A549 (cell line): ENCODE data around the gene GFY. TPM values are rescaled to one million over a fixed set of nuclear protein-coding genes. Genes with fewer than 3 reads are reported as not detected.

ENCODE experiments used
- ATAC-seq, 2 experiments: fragments of 200-7000 bp in 1 of 2; fragments of >200 bp in 1 of 2; cut with Nextera tagmentation in 1 of 2; cut with Tn5 transposase in 1 of 2; 3 replicates each; pipeline versions ENCODE4 v1.8.0 to v1.9.1; 2018 to 2020; ENCODE audit warnings: mild to moderate bottlenecking in 1 of 2, moderate library complexity in 1 of 2
- CTCF ChIA-PET: fragments of 300-600 bp; sonication (Branson Sonifier 250); formaldehyde crosslinking; extraction: SDS; loops from one replicate; lab custom pipeline; 2021; ENCODE audit warnings: antibody characterized with exemption, inconsistent platforms; lab: Yijun Ruan, JAX
- POLR2A ChIA-PET: fragments of 350-600 bp; formaldehyde crosslinking; extraction: SDS; loops from one replicate; lab custom pipeline; 2021; ENCODE audit warnings: antibody characterized with exemption, inconsistent platforms; lab: Yijun Ruan, JAX
- DNase-seq, 2 experiments: peaks; one replicate each; pipeline versions ENCODE4 v3.0.0 to v3.0.0-alpha.2; 2011 to 2016; ENCODE audit warnings: low read depth in 1 of 2, low spot score in 1 of 2
- FAIRE-seq: peaks from 2 replicates; lab custom pipeline; 2011; peaks lifted over from hg19 to GRCh38; lab: Jason Lieb, UNC
- H3K27ac ChIP-seq, 2 experiments: fragments of >200 bp; sonication (Bioruptor Twin); formaldehyde crosslinking; 3 replicates each; pipeline ENCODE4 v1.5.1; 2016 to 2017
- H3K4me1 ChIP-seq: fragments of >200 bp; sonication (Bioruptor Twin); formaldehyde crosslinking; 3 replicates; pipeline ENCODE4 v1.6.1; 2016
- H3K4me2 ChIP-seq: fragments of >200 bp; sonication (Bioruptor Twin); formaldehyde crosslinking; 3 replicates; pipeline ENCODE4 v1.6.1; 2016
- H3K4me3 ChIP-seq: fragments of >200 bp; sonication (Bioruptor Twin); formaldehyde crosslinking; 3 replicates; pipeline ENCODE4 v1.5.1; 2016
- H3K9me3 ChIP-seq: fragments of >200 bp; sonication (Bioruptor Twin); formaldehyde crosslinking; 3 replicates; pipeline ENCODE4 v1.6.1; 2016
- CEBPB ChIP-seq, 2 experiments: fragments of >200 bp in 1 of 2; sonication (Bioruptor Twin) in 1 of 2; formaldehyde crosslinking in 1 of 2; IDR thresholded peaks; 2 replicates each; pipeline ENCODE4 v1.6.1; 2012 to 2016
- CHD2 ChIP-seq: fragments of 150-350 bp; IDR thresholded peaks from 2 replicates; pipeline ENCODE4 v1.6.1; 2014; ENCODE audit warnings: low read length; ENCODE audit not compliant: partially characterized antibody
- EHF ChIP-seq: fragments of 250-450 bp; sonication (Bioruptor Pico); IDR thresholded peaks from 2 replicates; pipeline ENCODE4 v1.5.0; 2020; ENCODE audit warnings: mild to moderate bottlenecking
- FOSB ChIP-seq: fragments of 250-450 bp; sonication (Bioruptor Pico); IDR thresholded peaks from 2 replicates; pipeline ENCODE4 v1.5.0; 2020; ENCODE audit warnings: mild to moderate bottlenecking, moderate library complexity
- FOXS1 ChIP-seq: fragments of 250-450 bp; sonication (Bioruptor Pico); IDR thresholded peaks from 2 replicates; pipeline ENCODE4 v1.5.0; 2020; ENCODE audit warnings: mild to moderate bottlenecking, moderate library complexity
- GATA3 ChIP-seq: IDR thresholded peaks from 2 replicates; pipeline ENCODE4 v1.6.1; 2012; ENCODE audit warnings: borderline replicate concordance
- HDAC2 ChIP-seq: fragments of 200-600 bp; sonication (generic); IDR thresholded peaks from 2 replicates; pipeline ENCODE4 v1.6.1; 2016
- HOXB5 ChIP-seq: fragments of 250-450 bp; sonication (Bioruptor Pico); IDR thresholded peaks from 2 replicates; pipeline ENCODE4 v1.5.0; 2020; ENCODE audit warnings: mild to moderate bottlenecking, moderate library complexity
- JUN ChIP-seq, 2 experiments: fragments of >200 bp; sonication (Bioruptor Twin); formaldehyde crosslinking; IDR thresholded peaks; 2 replicates in 1 of 2; 3 replicates in 1 of 2; pipeline ENCODE4 v1.6.1; 2016 to 2017
- MYC ChIP-seq: IDR thresholded peaks from 2 replicates; pipeline ENCODE4 v1.6.1; 2012; ENCODE audit warnings: mild to moderate bottlenecking, inconsistent platforms, low read length, improper control_type of control experiment, borderline replicate concordance
- POLR2A ChIP-seq: IDR thresholded peaks from 2 replicates; pipeline ENCODE4 v1.6.1; 2012; ENCODE audit warnings: mild to moderate bottlenecking, low read length
- TP53 ChIP-seq: fragments of 250-450 bp; sonication (Bioruptor Pico); IDR thresholded peaks from 2 replicates; pipeline ENCODE4 v1.5.0; 2021; ENCODE audit warnings: mild to moderate bottlenecking, moderate library complexity
- ZFP36 ChIP-seq: fragments of 450-650 bp; IDR thresholded peaks from 2 replicates; pipeline ENCODE4 v1.6.1; 2014; ENCODE audit warnings: borderline replicate concordance; ENCODE audit not compliant: partially characterized antibody
- ZNF302 ChIP-seq: fragments of 250-450 bp; sonication (Bioruptor Pico); IDR thresholded peaks from 2 replicates; pipeline ENCODE4 v1.9.0; 2021; ENCODE audit warnings: inconsistent platforms, mild to moderate bottlenecking, moderate library complexity
- WGBS: methylation state at CpG from one replicate; pipeline ENCODE4 v1.1.6; 2017; ENCODE audit errors: missing lambda C conversion rate; 5-methylcytosine and 5-hydroxymethylcytosine counted together
- polyA plus RNA-seq, 4 experiments: library from polyadenylated mRNA; depleted of rRNA in 3 of 4; stranded (reverse); fragments of >200 nt; fragmentation: RNase III in 1 of 4; extraction: RNeasy Plus Mini Kit Qiagen cat#74134 plus additional on column Dnase treatment in 1 of 4; gene quantifications; 2 replicates in 3 of 4; 3 replicates in 1 of 4; pipeline ENCODE4 v1.2.3, GENCODE V29; 2011 to 2017
- TF ChIP-seq, protein P1 (sequence below): fragments of >200 bp; sonication (Bioruptor Twin); formaldehyde crosslinking; IDR thresholded peaks from 2 replicates; pipeline ENCODE4 v1.6.1; 2016
- TF ChIP-seq, protein P2 (sequence below): IDR thresholded peaks from 2 replicates; pipeline ENCODE4 v1.6.1; 2012
- TF ChIP-seq, protein P3 (sequence below): fragments of 450-650 bp; IDR thresholded peaks from 2 replicates; pipeline ENCODE4 v1.6.1; 2014; ENCODE audit warnings: antibody characterized with exemption

Gene GFY
- polyA plus RNA-seq, 2 of the 4 experiments (the other 2 are of a cell fraction): 0.06 TPM; not detected in 1

DNA sequence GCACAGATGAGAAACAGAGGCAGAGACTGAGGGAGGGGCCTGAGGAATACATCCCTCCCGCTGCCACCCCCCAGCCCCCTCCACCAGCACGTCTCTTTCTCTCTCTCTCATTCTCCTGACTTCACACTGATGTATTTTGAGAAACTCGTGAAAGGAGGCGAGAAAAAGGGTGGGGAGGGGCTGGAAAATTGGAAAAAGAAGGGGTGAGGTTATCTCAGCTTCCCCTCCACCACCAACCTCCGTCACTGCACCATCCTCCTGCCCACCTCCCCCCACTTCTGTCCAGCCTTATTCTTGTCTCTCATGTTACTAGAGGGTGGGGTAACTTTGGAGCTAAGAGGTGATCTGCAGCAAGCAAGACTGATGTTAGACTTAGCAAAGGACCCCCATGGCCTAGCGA, 14.6 kb downstream of the GFY start:
- H3K4me2 ChIP-seq: no peak overlapping the region
- POLR2A ChIA-PET: no interaction called here
- TF ChIP-seq CEBPB (IDR thresholded peaks at IDR 0.05): no peak
- TF ChIP-seq, protein P1, sequence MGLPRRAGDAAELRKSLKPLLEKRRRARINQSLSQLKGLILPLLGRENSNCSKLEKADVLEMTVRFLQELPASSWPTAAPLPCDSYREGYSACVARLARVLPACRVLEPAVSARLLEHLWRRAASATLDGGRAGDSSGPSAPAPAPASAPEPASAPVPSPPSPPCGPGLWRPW: no peak
- TF ChIP-seq CHD2: no peak
- TF ChIP-seq, protein P2, sequence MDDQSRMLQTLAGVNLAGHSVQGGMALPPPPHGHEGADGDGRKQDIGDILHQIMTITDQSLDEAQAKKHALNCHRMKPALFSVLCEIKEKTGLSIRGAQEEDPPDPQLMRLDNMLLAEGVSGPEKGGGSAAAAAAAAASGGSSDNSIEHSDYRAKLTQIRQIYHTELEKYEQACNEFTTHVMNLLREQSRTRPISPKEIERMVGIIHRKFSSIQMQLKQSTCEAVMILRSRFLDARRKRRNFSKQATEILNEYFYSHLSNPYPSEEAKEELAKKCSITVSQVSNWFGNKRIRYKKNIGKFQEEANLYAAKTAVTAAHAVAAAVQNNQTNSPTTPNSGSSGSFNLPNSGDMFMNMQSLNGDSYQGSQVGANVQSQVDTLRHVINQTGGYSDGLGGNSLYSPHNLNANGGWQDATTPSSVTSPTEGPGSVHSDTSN: no peak
- no peak for TF ChIP-seq ZNF302 (CRISPR knock-in tag)
- TF ChIP-seq FOXS1 (CRISPR knock-in tag): no peak
- no peak for TF ChIP-seq JUN (IDR thresholded peaks at IDR 0.05)
- TF ChIP-seq ZFP36: no peak
- TF ChIP-seq GATA3: no peak
- no peak for TF ChIP-seq MYC
- no peak for TF ChIP-seq HDAC2
- TF ChIP-seq HOXB5 (CRISPR knock-in tag): no peak
- TF ChIP-seq POLR2A: no peak
- TF ChIP-seq TP53 (CRISPR knock-in tag): no peak
- TF ChIP-seq, all 56 proteins: peak for 0
- FAIRE-seq (no peak), DNase-seq (no peak), ATAC-seq (no peak)
- Histone ChIP-seq H3K4me3 (no peak overlapping the region), H3K4me1 (peaks cover 19% of the 10 kb centered on the region), H3K9me3 (no peaks in the 10 kb centered on the region), H3K27ac (no peak overlapping the region)
- 22% methylated on average over 6 of the region's 6 CpGs for WGBS
- CTCF ChIA-PET: interaction anchor here (0.7 to 19.0 kb wide), 8 partner anchors 12 to 248 kb away, joined by 3 to 244 read pairs (median 4); partner anchors contain the start of genes GFY and KASH5

DNA sequence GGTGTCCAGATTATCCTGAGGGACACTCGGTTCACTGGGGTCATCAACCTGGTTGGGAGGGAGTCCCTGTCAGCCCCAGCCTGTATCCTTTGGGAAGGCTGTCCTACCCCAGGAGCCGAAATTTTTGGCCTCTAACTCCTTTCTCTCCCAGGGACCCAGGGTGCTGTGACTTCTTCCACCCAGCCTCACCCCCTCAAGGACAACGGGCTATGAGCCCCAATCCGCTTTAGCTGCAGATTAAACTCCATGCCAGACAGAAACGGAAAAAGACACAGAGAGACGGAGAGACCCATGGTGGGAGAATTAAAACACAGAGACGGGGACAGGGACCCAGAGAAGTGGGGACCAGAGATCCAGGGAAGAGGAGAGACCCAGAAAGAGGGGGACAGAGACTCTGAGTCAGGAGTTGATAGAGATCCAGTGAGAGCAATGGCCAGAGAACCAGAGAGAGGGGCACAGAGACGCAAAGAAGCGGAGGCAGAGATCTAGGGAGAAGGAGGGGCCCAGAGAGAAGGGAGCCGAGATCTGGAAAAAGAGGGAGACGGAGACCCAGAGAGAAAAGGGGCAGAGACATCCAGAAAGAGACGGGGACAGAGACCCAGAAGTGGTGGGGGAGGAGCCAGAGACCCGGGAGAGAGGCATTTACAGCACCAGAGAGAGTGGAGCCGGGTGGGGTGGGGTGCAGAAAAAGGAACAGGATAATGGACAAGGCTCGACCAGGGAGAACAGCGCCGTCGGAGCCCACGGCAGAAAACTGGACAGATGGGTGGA, 15.4 kb downstream of the GFY start:
- ATAC-seq (no peak), FAIRE-seq (no peak)
- peak; percentile 7 for TF ChIP-seq ZFP36
- TF ChIP-seq, protein P3, sequence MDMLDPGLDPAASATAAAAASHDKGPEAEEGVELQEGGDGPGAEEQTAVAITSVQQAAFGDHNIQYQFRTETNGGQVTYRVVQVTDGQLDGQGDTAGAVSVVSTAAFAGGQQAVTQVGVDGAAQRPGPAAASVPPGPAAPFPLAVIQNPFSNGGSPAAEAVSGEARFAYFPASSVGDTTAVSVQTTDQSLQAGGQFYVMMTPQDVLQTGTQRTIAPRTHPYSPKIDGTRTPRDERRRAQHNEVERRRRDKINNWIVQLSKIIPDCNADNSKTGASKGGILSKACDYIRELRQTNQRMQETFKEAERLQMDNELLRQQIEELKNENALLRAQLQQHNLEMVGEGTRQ: no peak
- TF ChIP-seq, all 56 proteins: peak for 1
- CTCF ChIA-PET: interaction anchor here (0.7 to 19.0 kb wide), 10 partner anchors 13 to 249 kb away, joined by 3 to 244 read pairs (median 4); partner anchors contain the start of genes DKKL1, GFY and KASH5
- WGBS: 31% methylated on average over 19 of the region's 19 CpGs
- Histone ChIP-seq H3K27ac (peak overlapping the region in 1 of 2 experiments; percentile 57; a peak in 3 of 6 replicates), H3K4me2 (peak overlapping the region; percentile 99), H3K9me3 (no peaks in the 10 kb centered on the region), H3K4me3 (peak overlapping the region; percentile 79), H3K4me1 (peaks cover 19% of the 10 kb centered on the region)
- DNase-seq: no peak
- POLR2A ChIA-PET: interaction anchor here (0.8 kb wide), 1 partner anchor 13 kb away, joined by 3 read pairs; the partner anchor contains the start of gene ALDH16A1

DNA sequence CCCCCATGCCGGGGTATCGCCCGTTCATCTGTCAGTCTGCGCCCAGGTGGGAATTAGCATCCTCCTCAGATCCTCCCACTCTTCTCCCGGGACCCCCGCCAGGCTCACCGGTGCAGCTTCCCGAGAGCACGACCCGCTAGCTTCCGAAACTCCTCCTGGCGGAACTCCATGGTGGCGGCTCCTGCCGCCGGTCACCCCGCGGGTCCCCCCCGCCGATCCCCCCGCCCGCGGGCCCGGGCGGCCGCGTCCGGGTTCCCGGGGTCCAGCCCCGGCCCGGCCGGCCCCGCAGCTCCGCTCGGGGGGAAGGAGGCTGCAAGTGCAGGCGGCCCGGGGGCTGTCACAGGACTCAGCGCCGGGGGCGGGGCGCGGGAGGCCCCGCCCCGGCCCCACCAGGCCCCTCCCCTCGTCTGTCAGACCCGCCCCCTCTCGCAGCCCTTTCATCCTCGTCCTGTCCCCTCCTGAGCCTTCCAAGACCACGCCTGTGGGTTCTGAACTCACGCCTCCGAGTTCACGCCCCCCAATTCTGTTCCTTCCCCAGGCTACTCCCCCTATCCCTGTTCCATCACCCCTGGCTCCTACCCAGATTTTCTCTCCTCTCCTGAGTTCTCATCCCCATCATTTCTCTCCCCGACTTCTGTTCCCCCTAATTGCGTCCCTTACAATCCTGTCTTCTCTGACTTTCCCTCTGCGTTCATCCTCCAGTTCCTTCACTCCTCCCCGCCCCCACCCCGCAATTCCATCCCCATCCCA, 16.2 kb downstream of the GFY start, which contains the start of gene SLC17A7:
TSS of gene SLC17A7 (minus strand) at position 318 of the 750 bp plus-strand sequence. CDS start at position 170, 148 bp downstream.
- no peaks in the 10 kb centered on the region for H3K9me3 ChIP-seq
- TF ChIP-seq FOXS1 (CRISPR knock-in tag) (no peak), FOSB (CRISPR knock-in tag) (no peak), EHF (CRISPR knock-in tag) (no peak)
- POLR2A ChIA-PET: interaction anchor here (0.6 to 0.8 kb wide), 2 partner anchors 10 to 12 kb away, joined by 3 read pairs; partner anchors contain the start of genes ALDH16A1 and PIH1D1
- peak; percentile 70 to 91 for DNase-seq
- H3K4me3 ChIP-seq: peak within 1 kb of the TSS; percentile 79
- FAIRE-seq: no peak
- WGBS: 11% methylated on average over 22 of the region's 56 CpGs
- CTCF ChIA-PET: interaction anchor here (1.2 to 19.0 kb wide), 10 partner anchors 10 to 129 kb away, joined by 3 to 244 read pairs (median 9); partner anchors contain the start of genes DKKL1, GFY and KASH5
- H3K4me1 ChIP-seq: peaks cover 19% of the 10 kb centered on the region
- peak; percentile 6 to 15; a peak in 5 of 6 replicates for ATAC-seq
- H3K4me2 ChIP-seq: peak within 1 kb of the TSS; percentile 99
- peak within 1 kb of the TSS; percentile 85 to 89 for H3K27ac ChIP-seq
